ENCODE results near the gene BANP.
"Not testable (repeated sequence)": the region's sequence is repeated elsewhere in the genome, so short reads cannot be mapped to it uniquely, and the experiment has no call there.

DNA sequence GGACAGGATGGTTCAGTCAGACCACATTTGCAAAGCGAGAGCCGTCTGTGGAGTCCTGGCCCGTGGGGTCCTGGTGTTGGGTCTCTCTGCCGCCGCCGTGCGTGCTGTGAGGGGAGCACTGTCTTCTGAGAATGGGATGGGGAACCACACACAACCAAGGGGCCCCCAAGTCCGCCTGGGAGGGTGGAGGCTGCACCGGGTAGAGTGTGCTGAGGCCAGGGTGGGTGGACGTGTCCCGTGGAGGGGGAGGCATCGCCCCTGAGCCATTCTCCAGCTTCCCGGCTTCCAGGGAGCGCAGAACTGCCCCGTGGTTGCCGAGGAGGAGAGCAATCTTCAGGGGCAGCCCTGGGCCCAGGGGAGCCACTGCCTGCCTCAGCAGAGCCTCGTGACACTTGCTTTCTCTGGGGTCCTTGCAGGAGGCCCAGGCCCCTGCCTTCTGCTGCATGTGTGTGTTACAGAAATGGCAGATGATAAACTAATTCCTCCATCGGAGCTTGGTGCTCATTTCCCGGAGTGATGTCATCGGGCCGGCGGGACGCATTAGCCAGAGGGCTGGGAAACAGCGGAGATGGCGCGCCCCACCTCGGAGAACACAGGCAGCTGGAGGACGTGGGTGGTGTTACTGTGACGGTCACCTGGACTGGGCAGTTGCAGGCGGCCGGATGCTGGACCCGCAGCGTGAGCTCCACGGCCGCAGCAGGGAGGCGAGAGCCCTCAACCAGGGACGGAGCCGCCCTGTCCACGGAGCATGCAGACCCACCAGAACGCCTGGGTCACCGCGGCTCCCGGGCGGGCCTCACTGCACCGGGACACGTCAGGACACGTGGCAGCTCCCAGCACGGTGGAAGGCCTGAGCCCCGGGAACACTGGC, 168.9 kb downstream of the BANP start:
- TF ChIP-seq, protein P1, sequence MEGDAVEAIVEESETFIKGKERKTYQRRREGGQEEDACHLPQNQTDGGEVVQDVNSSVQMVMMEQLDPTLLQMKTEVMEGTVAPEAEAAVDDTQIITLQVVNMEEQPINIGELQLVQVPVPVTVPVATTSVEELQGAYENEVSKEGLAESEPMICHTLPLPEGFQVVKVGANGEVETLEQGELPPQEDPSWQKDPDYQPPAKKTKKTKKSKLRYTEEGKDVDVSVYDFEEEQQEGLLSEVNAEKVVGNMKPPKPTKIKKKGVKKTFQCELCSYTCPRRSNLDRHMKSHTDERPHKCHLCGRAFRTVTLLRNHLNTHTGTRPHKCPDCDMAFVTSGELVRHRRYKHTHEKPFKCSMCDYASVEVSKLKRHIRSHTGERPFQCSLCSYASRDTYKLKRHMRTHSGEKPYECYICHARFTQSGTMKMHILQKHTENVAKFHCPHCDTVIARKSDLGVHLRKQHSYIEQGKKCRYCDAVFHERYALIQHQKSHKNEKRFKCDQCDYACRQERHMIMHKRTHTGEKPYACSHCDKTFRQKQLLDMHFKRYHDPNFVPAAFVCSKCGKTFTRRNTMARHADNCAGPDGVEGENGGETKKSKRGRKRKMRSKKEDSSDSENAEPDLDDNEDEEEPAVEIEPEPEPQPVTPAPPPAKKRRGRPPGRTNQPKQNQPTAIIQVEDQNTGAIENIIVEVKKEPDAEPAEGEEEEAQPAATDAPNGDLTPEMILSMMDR (conservative IDR thresholded peaks at IDR 0.05 in 1 of 2, IDR thresholded peaks at IDR 0.05 in 1 of 2; ENCODE audit: low read depth in 1 of 2, low read length in 2 of 2), result not testable (repeated sequence)
- TF ChIP-seq EZH2 (IDR thresholded peaks at IDR 0.05; ENCODE audit: low read length, missing control alignments), result not testable (repeated sequence)

Data from fibroblast of lung (primary cell).